IMR-90 (cell line): ENCODE results near the gene KXD1. TPM values are rescaled to one million over a fixed set of nuclear protein-coding genes. Genes with fewer than 3 reads are reported as not detected.
"Not testable (repeated sequence)": the region's sequence is repeated elsewhere in the genome, so short reads cannot be mapped to it uniquely, and the experiment has no call there.

Experiments used
- ATAC-seq: fragments of 200-7000 bp; cut with Tn5 transposase; 2 replicates; pipeline ENCODE4 v1.9.1; 2020; ENCODE audit warnings: low read depth, mild to moderate bottlenecking, moderate library complexity
- BruUV-seq: library from RNA; stranded (reverse); fragments of 400-500 nt; replicated peaks from 2 replicates; lab custom pipeline; 2021; lab: Mats Ljungman, UMichigan
- CTCF ChIA-PET: fragments of 300-600 bp; formaldehyde crosslinking; extraction: SDS; loops from one replicate; lab custom pipeline; 2021; ENCODE audit warnings: antibody characterized with exemption; lab: Yijun Ruan, JAX
- POLR2A ChIA-PET: fragments of 300-600 bp; sonication (Branson Sonifier 250); formaldehyde crosslinking; loops from one replicate; lab custom pipeline; 2022; ENCODE audit warnings: antibody characterized with exemption; ENCODE audit not compliant: unreplicated experiment; lab: Charles Lee
- DNase-seq: peaks from one replicate; pipeline ENCODE4 v3.0.0; 2013
- H2AFZ ChIP-seq: replicated peaks from 2 replicates; pipeline ENCODE3; 2013; ENCODE audit warnings: low read length, mild to moderate bottlenecking; ENCODE audit not compliant: poor library complexity
- H2AK5ac ChIP-seq: 2 replicates; pipeline ENCODE4 v1.6.1; 2013; ENCODE audit warnings: low read depth, low read length, inconsistent platforms
- H2AK9ac ChIP-seq: replicated peaks from 2 replicates; pipeline ENCODE3; 2013; ENCODE audit warnings: mild to moderate bottlenecking, low read depth, low read length, moderate library complexity; ENCODE audit not compliant: poor library complexity
- H2BK120ac ChIP-seq: 2 replicates; pipeline ENCODE4 v1.6.1; 2013; ENCODE audit warnings: low read depth, low read length, inconsistent platforms
- H2BK15ac ChIP-seq: 3 replicates; pipeline ENCODE4 v1.6.1; 2013; ENCODE audit warnings: low read depth, low read length, inconsistent platforms
- H2BK20ac ChIP-seq: 2 replicates; pipeline ENCODE4 v1.6.1; 2013; ENCODE audit warnings: low read depth, mild to moderate bottlenecking, inconsistent platforms, low read length, moderate library complexity
- H2BK5ac ChIP-seq: 2 replicates; pipeline ENCODE4 v1.6.1; 2013; ENCODE audit warnings: mild to moderate bottlenecking, low read depth, low read length, inconsistent platforms; ENCODE audit not compliant: poor library complexity, severe bottlenecking
- H3K14ac ChIP-seq: replicated peaks from 2 replicates; pipeline ENCODE4 v1.6.1; 2013; ENCODE audit warnings: low read depth, low read length, inconsistent platforms
- H3K18ac ChIP-seq: 2 replicates; pipeline ENCODE4 v1.6.1; 2013; ENCODE audit warnings: low read depth, low read length, control low read depth
- H3K23ac ChIP-seq: 2 replicates; pipeline ENCODE4 v1.6.1; 2013; ENCODE audit warnings: low read depth, low read length, inconsistent platforms
- H3K27ac ChIP-seq: 2 replicates; pipeline ENCODE4 v1.5.1; 2013; ENCODE audit warnings: mild to moderate bottlenecking, control low read depth, low read length; ENCODE audit not compliant: insufficient read depth
- H3K27me3 ChIP-seq: 2 replicates; pipeline ENCODE4 v1.6.1; 2013; ENCODE audit warnings: low read length; ENCODE audit not compliant: control insufficient read depth, insufficient read depth
- H3K36me3 ChIP-seq: 2 replicates; pipeline ENCODE4 v1.6.1; 2013; ENCODE audit warnings: low read length, mixed read lengths; ENCODE audit not compliant: control insufficient read depth, insufficient read depth
- H3K4ac ChIP-seq: 2 replicates; pipeline ENCODE4 v1.6.1; 2013; ENCODE audit warnings: low read depth, low read length, inconsistent platforms
- H3K4me1 ChIP-seq: 2 replicates; pipeline ENCODE4 v1.6.1; 2013; ENCODE audit warnings: low read length, mixed read lengths; ENCODE audit not compliant: control insufficient read depth, insufficient read depth
- H3K4me2 ChIP-seq: 2 replicates; pipeline ENCODE4 v1.6.1; 2013; ENCODE audit warnings: low read depth, mild to moderate bottlenecking, control low read depth, low read length, moderate library complexity
- H3K4me3 ChIP-seq: 2 replicates; pipeline ENCODE4 v1.5.1; 2013; ENCODE audit warnings: low read depth, mild to moderate bottlenecking, control low read depth, low read length, moderate library complexity; ENCODE audit not compliant: insufficient read depth
- H3K56ac ChIP-seq: 2 replicates; pipeline ENCODE4 v1.6.1; 2013; ENCODE audit warnings: low read length, inconsistent platforms; ENCODE audit not compliant: insufficient read depth; ENCODE audit errors: extremely low read depth
- H3K79me1 ChIP-seq, 2 experiments: 2 replicates each; pipeline ENCODE4 v1.6.1; 2013; ENCODE audit warnings: low read length in 2 of 2, inconsistent platforms in 1 of 2, low read depth in 1 of 2
- H3K9ac ChIP-seq: 2 replicates; pipeline ENCODE4 v1.6.1; 2013; ENCODE audit warnings: low read depth, low read length, control low read depth
- H3K9me1 ChIP-seq: 2 replicates; pipeline ENCODE4 v1.6.1; 2013; ENCODE audit warnings: low read length, inconsistent platforms; ENCODE audit not compliant: insufficient read depth
- H3K9me3 ChIP-seq: 2 replicates; pipeline ENCODE4 v1.6.1; 2013; ENCODE audit warnings: low read length; ENCODE audit not compliant: control insufficient read depth, insufficient read depth
- H4K20me1 ChIP-seq: 2 replicates; pipeline ENCODE4 v1.6.1; 2013; ENCODE audit warnings: low read length, inconsistent platforms; ENCODE audit not compliant: insufficient read depth
- H4K5ac ChIP-seq: 2 replicates; pipeline ENCODE4 v1.6.1; 2013; ENCODE audit warnings: mild to moderate bottlenecking, low read depth, low read length, control low read depth
- H4K8ac ChIP-seq, 2 experiments: 2 replicates each; pipeline ENCODE4 v1.6.1; 2013; ENCODE audit warnings: low read depth in 2 of 2, low read length in 2 of 2, control low read depth in 1 of 2, inconsistent platforms in 1 of 2
- H4K91ac ChIP-seq: 2 replicates; pipeline ENCODE4 v1.6.1; 2013; ENCODE audit warnings: low read depth, low read length, inconsistent platforms; ENCODE audit not compliant: insufficient read depth
- WGBS, 2 experiments: methylation state at CpG; one replicate each; pipeline versions ENCODE4 v1.1.5 to v1.1.7; 2013; ENCODE audit warnings: missing lambda C conversion rate in 2 of 2; ENCODE audit not compliant: insufficient read length in 1 of 2; ENCODE audit errors: extremely low coverage in 2 of 2; 5-methylcytosine and 5-hydroxymethylcytosine counted together
- dilution Hi-C: fragments of 300-500 bp; cut with HindIII; formaldehyde crosslinking; loops from one replicate; pipeline ENCODE4 v1.14.3; 2018; ENCODE audit warnings: low sequenced_read_pairs; ENCODE audit not compliant: unreplicated experiment
- in situ Hi-C: fragments of 300-500 bp; cut with MboI; formaldehyde crosslinking; loops from 3 replicates; pipeline ENCODE4 v1.14.3; 2019; ENCODE audit warnings: low sequenced_read_pairs, inconsistent platforms, mixed read lengths
- intact Hi-C: fragments of 100-400 bp; cut with micrococcal nuclease; formaldehyde crosslinking; loops from 2 replicates; pipeline ENCODE4 v1.10.0; 2022
- polyA plus RNA-seq, 3 experiments: library from polyadenylated mRNA; depleted of rRNA; stranded (reverse); fragments of >200 nt; gene quantifications; 2 replicates each; pipeline ENCODE4 v1.2.3, GENCODE V29; 2012; ENCODE audit warnings: low replicate concordance in 1 of 3
- total RNA-seq: library from RNA; depleted of rRNA; stranded (reverse); fragments of >200 nt; gene quantifications from 2 replicates; pipeline ENCODE4 v1.2.3, GENCODE V29; 2012

KXD1 gene
- total and polyA plus RNA-seq, 2 of the 4 experiments (the other 2 are of a cell fraction), result 66.7 to 196 TPM

DNA sequence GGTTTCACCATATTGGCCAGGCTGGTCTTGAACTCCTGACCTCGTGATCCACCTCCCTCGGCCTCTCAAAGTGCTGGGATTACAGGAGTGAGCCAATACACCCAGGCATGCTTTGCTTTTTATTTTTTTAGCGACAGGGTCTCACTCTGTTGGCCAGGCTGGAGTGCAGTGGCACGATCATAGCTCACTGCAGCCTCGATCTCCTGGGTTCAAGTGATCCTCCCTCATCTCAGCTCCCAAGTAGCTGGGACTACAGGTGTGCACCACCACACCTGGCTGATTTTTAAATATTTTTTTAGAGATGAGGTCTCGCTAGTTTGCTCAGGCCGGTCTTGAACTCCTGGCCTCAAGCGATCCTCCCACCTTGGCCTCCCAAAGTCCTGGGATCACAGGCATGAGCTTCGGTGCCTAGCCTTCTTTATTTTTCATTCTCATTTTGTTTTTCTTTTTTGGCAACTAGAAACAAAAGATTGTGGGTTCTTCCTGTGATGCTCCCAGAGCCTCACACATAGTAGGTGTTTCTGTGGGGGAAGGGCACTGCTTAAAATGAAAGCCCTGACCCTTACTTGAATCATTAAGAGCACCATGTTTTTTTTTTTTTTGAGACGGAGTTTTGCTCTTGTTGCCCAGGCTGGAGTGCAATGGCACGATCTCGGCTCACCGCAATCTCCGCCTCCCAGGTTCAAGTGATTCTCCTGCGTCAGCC, 43.2 kb downstream of the KXD1 start:
- H3K79me1 ChIP-seq, result not testable (repeated sequence)

More for the DNA sequence above, 43.2 kb downstream of the KXD1 start:
- H2BK15ac ChIP-seq, H4K20me1 ChIP-seq, H3K9me1 ChIP-seq, H3K23ac ChIP-seq, H3K4me2 ChIP-seq, H2BK20ac ChIP-seq, H2AK9ac ChIP-seq, POLR2A ChIA-PET, H3K27ac ChIP-seq, BruUV-seq, in situ Hi-C loops, H3K4me3 ChIP-seq, H3K18ac ChIP-seq, H2AFZ ChIP-seq, H2BK5ac ChIP-seq, H3K4ac ChIP-seq, intact Hi-C loops, H3K56ac ChIP-seq, H3K4me1 ChIP-seq, DNase-seq, H3K9ac ChIP-seq, H3K9me3 ChIP-seq, H4K5ac ChIP-seq, H3K36me3 ChIP-seq, H2BK120ac ChIP-seq, ATAC-seq, H4K91ac ChIP-seq, H3K14ac ChIP-seq, H4K8ac ChIP-seq, H2AK5ac ChIP-seq, dilution Hi-C loops: not testable (repeated sequence)
- no CpG with 5 or more reads among the region's 15 CpGs for WGBS, 2 experiments
- CTCF ChIA-PET, result interaction anchor here (0.7 kb wide), 1 partner anchor 127 kb away, joined by 3 read pairs; no protein-coding TSS in a partner anchor
- H3K27me3 ChIP-seq, result peaks cover 29% of the 10 kb centered on the region
